CD14-positive monocyte (primary cell): ENCODE results near the gene SLC35E3. TPM values are rescaled to one million over a fixed set of nuclear protein-coding genes. Genes with fewer than 3 reads are reported as not detected.
"Not testable (repeated sequence)": the region's sequence is repeated elsewhere in the genome, so short reads cannot be mapped to it uniquely, and the experiment has no call there.

Experiments
- DNase-seq, 3 donors: peaks; one replicate each; pipeline ENCODE4 v3.0.0-alpha.2; 2011 to 2022
- H2AFZ ChIP-seq: 2 replicates; pipeline ENCODE4 v1.6.0; 2012; ENCODE audit warnings: mild to moderate bottlenecking, low read depth, low read length, inconsistent platforms; ENCODE audit not compliant: insufficient read depth, poor library complexity, severe bottlenecking
- H3K27ac ChIP-seq, 2 donors: 1 replicate in 1 of 2; 2 replicates in 1 of 2; pipeline ENCODE4 v1.5.1; 2012 to 2013; ENCODE audit warnings: low read length in 2 of 2, control low read depth in 1 of 2, inconsistent platforms in 1 of 2, low read depth in 1 of 2, mild to moderate bottlenecking in 1 of 2
- H3K27me3 ChIP-seq, 2 donors: one replicate each; pipeline versions ENCODE4 v1.6.0 to v1.6.1; 2011 to 2013; ENCODE audit warnings: low read length in 2 of 2; ENCODE audit not compliant: control insufficient read depth in 2 of 2, insufficient read depth in 2 of 2
- H3K36me3 ChIP-seq, 2 donors: replicated peaks in 1 of 2; 1 replicate in 1 of 2; 2 replicates in 1 of 2; pipeline versions ENCODE4 v1.5.1 to v1.6.1; 2012 to 2013; ENCODE audit warnings: low read length in 2 of 2, control low read depth in 1 of 2, inconsistent platforms in 1 of 2, mild to moderate bottlenecking in 1 of 2; ENCODE audit not compliant: insufficient read depth in 2 of 2, control insufficient read depth in 1 of 2
- H3K4me1 ChIP-seq, 2 donors: 1 replicate in 1 of 2; 2 replicates in 1 of 2; pipeline versions ENCODE4 v1.5.1 to v1.6.1; 2012 to 2013; ENCODE audit warnings: low read length in 2 of 2, control low read depth in 1 of 2, inconsistent platforms in 1 of 2, mild to moderate bottlenecking in 1 of 2, moderate library complexity in 1 of 2; ENCODE audit not compliant: insufficient read depth in 2 of 2, control insufficient read depth in 1 of 2
- H3K4me2 ChIP-seq: replicated peaks from 2 replicates; pipeline ENCODE3; 2012; ENCODE audit warnings: low read length, moderate library complexity, mild to moderate bottlenecking; ENCODE audit not compliant: poor library complexity, severe bottlenecking; ENCODE audit errors: extremely low read depth
- H3K4me3 ChIP-seq, 3 experiments: fragments of 200-600 bp in 1 of 3; sonication (generic) in 1 of 3; replicated peaks in 1 of 3; 1 replicate in 2 of 3; 2 replicates in 1 of 3; pipeline ENCODE4 v1.5.1; 2011 to 2013; ENCODE audit warnings: low read length in 3 of 3, mild to moderate bottlenecking in 3 of 3, control low read depth in 2 of 3, low read depth in 2 of 3, inconsistent platforms in 1 of 3, moderate library complexity in 1 of 3
- H3K79me2 ChIP-seq: 2 replicates; pipeline ENCODE4 v1.6.0; 2012; ENCODE audit warnings: mild to moderate bottlenecking, control low read depth, inconsistent platforms, low read length, moderate library complexity; ENCODE audit not compliant: insufficient read depth
- H3K9ac ChIP-seq: 2 replicates; pipeline ENCODE4 v1.6.0; 2017; ENCODE audit warnings: low read length, mild to moderate bottlenecking; ENCODE audit not compliant: insufficient read depth, poor library complexity, severe bottlenecking
- H3K9me3 ChIP-seq, 2 donors: replicated peaks in 1 of 2; 1 replicate in 1 of 2; 2 replicates in 1 of 2; pipeline versions ENCODE4 v1.5.1 to v1.6.1; 2012 to 2013; ENCODE audit warnings: low read length in 2 of 2, control low read depth in 1 of 2; ENCODE audit not compliant: control insufficient read depth in 1 of 2, insufficient read depth in 1 of 2
- H4K20me1 ChIP-seq: 2 replicates; pipeline ENCODE4 v1.6.0; 2012; ENCODE audit warnings: mild to moderate bottlenecking, low read length, control low read depth, moderate library complexity; ENCODE audit not compliant: insufficient read depth
- H3K27ac Mint-ChIP-seq, 7 donors: one replicate each; pipeline ENCODE4 v1.8.0; 2020; ENCODE audit warnings: mild to moderate bottlenecking in 7 of 7, mixed read lengths in 7 of 7, moderate library complexity in 6 of 7, inconsistent platforms in 2 of 7
- H3K27me3 Mint-ChIP-seq, 3 donors: one replicate each; pipeline ENCODE4 v1.8.0; 2021 to 2022; ENCODE audit warnings: low read depth in 3 of 3, mild to moderate bottlenecking in 3 of 3, mixed read lengths in 3 of 3, moderate library complexity in 3 of 3, inconsistent platforms in 1 of 3
- H3K36me3 Mint-ChIP-seq, 2 donors: one replicate each; pipeline ENCODE4 v1.8.0; 2020; ENCODE audit warnings: mixed read lengths in 2 of 2, inconsistent platforms in 1 of 2, mild to moderate bottlenecking in 1 of 2
- H3K4me1 Mint-ChIP-seq: one replicate; pipeline ENCODE4 v1.8.0; 2020; ENCODE audit warnings: mild to moderate bottlenecking, mixed read lengths
- H3K4me3 Mint-ChIP-seq, 2 donors: one replicate each; pipeline ENCODE4 v1.8.0; 2020; ENCODE audit warnings: mild to moderate bottlenecking in 2 of 2, mixed read lengths in 2 of 2, moderate library complexity in 1 of 2
- H3K9me3 Mint-ChIP-seq, 7 donors: one replicate each; pipeline ENCODE4 v1.8.0; 2020 to 2022; ENCODE audit warnings: mixed read lengths in 7 of 7, mild to moderate bottlenecking in 6 of 7, moderate library complexity in 6 of 7, inconsistent platforms in 2 of 7
- WGBS: methylation state at CpG from one replicate; pipeline ENCODE4 v1.1.5; 2013; ENCODE audit warnings: missing lambda C conversion rate; ENCODE audit not compliant: insufficient coverage; 5-methylcytosine and 5-hydroxymethylcytosine counted together
- intact Hi-C, 2 donors: fragments of 100-400 bp; cut with micrococcal nuclease; formaldehyde crosslinking; loops; one replicate each; pipeline versions ENCODE4 v1.15.0 to v1.15.1; 2023
- polyA plus RNA-seq, 3 donors: library from polyadenylated mRNA; depleted of rRNA in 1 of 3; unstranded in 2 of 3; stranded (reverse) in 1 of 3; fragments of 300-500 nt in 2 of 3; fragments of >200 nt in 1 of 3; fragmentation: Illumina TruSeq in 2 of 3; gene quantifications; 1 replicate in 2 of 3; 2 replicates in 1 of 3; pipeline ENCODE4 v1.2.3, GENCODE V29; 2012 to 2021
- TF ChIP-seq, protein P1 (sequence below): fragments of 200-600 bp; IDR thresholded peaks from one replicate; pipeline ENCODE4 v1.8.0; 2022; ENCODE audit warnings: antibody characterized with exemption, mild to moderate bottlenecking

The SLC35E3 gene
- polyA plus RNA-seq, 3 donors: 4.3 to 12.4 (median 10.9) TPM

GRCh38 chr12:68802911-68803651 lies 57.1 kb downstream of the SLC35E3 start:
- H3K36me3 Mint-ChIP-seq, H3K79me2 ChIP-seq, H3K27ac ChIP-seq, intact Hi-C loops, H3K9me3 ChIP-seq, H3K4me1 ChIP-seq, DNase-seq, H3K9me3 Mint-ChIP-seq, H3K27me3 Mint-ChIP-seq, H3K27me3 ChIP-seq, H3K27ac Mint-ChIP-seq, H3K4me3 Mint-ChIP-seq, H3K4me3 ChIP-seq, H3K4me2 ChIP-seq, H3K36me3 ChIP-seq, H4K20me1 ChIP-seq, H3K4me1 Mint-ChIP-seq, H3K9ac ChIP-seq, H2AFZ ChIP-seq: not testable (repeated sequence)
- WGBS: 90% methylated on average over 14 of the region's 19 CpGs

- Mint-ChIP-seq H3K36me3 (no peaks in the 10 kb centered on the region), H3K4me3 (no peak overlapping the region), H3K27ac (no peak overlapping the region), H3K9me3 (peaks cover 0 to 6% (median 0%) of the 10 kb centered on the region in 7 donors), H3K4me1 (peaks cover 12% of the 10 kb centered on the region), H3K27me3 (peaks cover 0 to 4% (median 2%) of the 10 kb centered on the region in 3 donors)
- Histone ChIP-seq H3K27ac (no peak overlapping the region), H3K4me3 (no peak overlapping the region), H3K36me3 (no peaks in the 10 kb centered on the region), H3K4me1 (peaks cover 11 to 12% of the 10 kb centered on the region in 2 donors), H3K9me3 (no peaks in the 10 kb centered on the region), H3K9ac (no peak overlapping the region), H4K20me1 (no peaks in the 10 kb centered on the region), H2AFZ (no peak overlapping the region), H3K4me2 (no peak overlapping the region), H3K27me3 (no peaks in the 10 kb centered on the region), H3K79me2 (peaks cover 12% of the 10 kb centered on the region)
- DNase-seq: no peak
- intact Hi-C loops: no loop called here
- 100% methylated on average over 3 of the region's 5 CpGs for WGBS
- TF ChIP-seq, protein P1, sequence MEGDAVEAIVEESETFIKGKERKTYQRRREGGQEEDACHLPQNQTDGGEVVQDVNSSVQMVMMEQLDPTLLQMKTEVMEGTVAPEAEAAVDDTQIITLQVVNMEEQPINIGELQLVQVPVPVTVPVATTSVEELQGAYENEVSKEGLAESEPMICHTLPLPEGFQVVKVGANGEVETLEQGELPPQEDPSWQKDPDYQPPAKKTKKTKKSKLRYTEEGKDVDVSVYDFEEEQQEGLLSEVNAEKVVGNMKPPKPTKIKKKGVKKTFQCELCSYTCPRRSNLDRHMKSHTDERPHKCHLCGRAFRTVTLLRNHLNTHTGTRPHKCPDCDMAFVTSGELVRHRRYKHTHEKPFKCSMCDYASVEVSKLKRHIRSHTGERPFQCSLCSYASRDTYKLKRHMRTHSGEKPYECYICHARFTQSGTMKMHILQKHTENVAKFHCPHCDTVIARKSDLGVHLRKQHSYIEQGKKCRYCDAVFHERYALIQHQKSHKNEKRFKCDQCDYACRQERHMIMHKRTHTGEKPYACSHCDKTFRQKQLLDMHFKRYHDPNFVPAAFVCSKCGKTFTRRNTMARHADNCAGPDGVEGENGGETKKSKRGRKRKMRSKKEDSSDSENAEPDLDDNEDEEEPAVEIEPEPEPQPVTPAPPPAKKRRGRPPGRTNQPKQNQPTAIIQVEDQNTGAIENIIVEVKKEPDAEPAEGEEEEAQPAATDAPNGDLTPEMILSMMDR: no peak
These were observed 58.1 kb downstream of the SLC35E3 start for GRCh38 chr12:68803948-68804656.
